NOMO-1 (cell line): ENCODE data around the gene ZBTB47.

Source experiments
- DNase-seq, 2 experiments: peaks; one replicate each; lab custom pipeline; 2025; ENCODE audit not compliant: unreplicated experiment in 2 of 2; lab: John Stamatoyannopoulos, UW

The ZBTB47 gene

DNA sequence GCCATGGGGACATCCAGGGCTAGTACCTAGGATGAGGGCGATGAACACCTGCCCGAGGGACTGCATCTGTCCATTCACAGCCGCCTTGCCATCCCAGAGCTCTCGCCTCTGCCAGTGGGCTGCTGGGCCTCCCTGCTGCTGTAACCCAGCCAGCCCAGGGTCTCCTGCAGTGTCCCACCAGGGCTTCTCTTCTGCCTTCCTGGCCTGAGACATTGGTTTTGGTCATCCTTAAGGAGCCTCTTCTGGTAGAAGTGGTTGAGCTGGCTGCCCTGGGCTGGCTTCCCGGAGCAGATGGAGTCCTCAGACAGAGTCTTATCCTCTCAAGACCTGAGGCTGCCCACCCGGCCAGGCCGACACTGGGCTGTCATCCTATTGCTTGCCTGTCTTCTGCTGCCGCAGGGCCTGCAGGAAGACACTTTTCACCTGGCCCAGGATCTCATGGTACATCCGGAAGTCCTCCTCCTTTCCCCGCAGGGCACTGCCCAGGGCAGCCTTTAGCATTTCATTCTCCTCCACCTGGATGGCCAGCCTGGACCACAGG lies 55.2 kb downstream of the ZBTB47 start:
- DNase-seq: no peak

GRCh38 chr3:42709621-42710020 lies 56.1 kb downstream of the ZBTB47 start:
- DNase-seq: no peak

GRCh38 chr3:42710323-42711021 lies 57.0 kb downstream of the ZBTB47 start:
- DNase-seq: no peak

DNA sequence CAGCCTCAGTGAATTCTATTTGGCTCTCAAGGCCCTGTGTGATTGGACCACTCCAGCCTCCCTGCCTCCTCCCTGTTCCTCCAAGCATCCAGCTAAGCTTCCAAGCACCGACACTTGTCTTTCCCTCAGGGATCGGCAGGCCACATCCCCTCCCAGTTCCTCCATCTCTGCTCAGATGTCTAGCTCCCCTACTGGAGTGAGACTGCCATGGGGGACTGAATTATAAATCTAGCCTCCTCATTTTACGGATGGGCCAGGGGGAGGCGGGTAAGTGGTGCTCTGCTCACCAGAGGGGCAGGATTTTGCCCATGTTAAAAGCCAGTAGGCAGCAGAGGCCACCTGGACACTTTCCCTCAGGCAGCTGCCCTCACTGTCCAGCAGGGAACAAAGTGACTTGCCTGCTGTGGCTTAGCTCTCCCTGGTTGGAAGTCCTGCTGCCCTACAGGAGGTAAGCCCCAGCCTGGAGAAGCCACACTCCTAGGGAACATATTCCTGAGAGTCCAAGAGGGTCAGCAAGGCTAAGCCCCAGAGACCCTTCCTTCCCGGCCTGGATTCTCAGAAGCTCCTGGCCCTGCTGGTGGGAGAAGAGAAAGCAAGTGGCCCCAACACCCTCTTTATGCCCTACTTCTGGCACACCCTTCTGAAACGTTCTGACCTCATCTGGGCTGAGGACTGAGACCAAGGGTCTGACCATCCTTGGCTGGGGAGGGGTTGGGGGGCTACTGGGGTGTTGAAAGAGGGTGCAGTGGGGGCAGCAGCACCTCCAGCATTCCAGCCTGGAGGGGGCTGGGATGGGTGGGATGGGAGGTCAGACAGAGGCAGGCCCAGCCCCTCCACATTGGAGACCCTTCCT lies 58.2 kb downstream of the ZBTB47 start:
- DNase-seq: no peak

DNA sequence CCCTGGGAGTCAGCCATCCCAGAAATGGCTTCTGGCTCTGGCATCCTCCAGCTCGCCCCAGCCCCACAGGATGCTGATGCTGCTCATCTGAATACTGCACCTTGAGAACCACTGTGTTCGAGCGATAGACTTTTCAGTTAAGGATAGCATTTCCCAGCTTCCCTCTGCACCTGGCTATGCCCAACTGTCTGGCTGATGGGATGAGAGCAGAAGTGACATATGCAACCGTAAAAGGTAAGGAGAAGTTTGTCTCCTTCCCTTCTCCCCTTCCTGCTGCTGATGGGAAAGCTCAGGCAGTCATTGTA lies 58.8 kb downstream of the ZBTB47 start:
- DNase-seq: no peak

DNA sequence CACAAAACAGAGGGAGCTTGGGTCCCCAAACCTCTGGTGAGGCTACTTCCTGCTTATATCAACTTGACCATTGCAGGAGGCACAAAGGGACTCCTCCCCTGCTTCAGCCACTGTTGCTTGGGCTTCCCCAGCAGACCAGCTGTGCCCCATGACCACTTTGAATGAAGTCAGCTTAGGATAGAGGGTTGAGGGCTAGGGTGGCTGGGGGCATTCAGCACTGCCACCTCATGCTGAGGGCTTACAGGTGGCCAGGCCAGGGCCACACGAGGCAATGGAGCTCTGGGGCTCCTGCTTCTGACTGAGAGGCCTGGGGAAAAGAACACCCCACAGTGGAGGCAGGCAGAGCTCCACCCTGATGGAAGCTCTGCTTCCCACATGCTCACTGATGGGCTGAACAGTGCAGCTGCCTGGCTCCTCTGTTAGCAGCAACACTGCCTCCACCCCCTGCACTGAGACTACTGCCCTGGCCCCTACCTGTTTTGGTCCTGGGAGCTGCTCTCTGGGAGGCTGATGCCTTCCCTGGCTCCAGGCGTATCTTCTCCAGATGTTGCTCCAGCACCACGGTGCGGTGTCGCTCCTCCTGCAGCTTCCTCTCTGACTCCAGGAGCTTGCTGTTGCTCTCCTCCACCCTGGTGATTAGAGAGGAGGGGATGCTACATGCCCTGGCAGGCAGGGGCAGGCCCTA lies 59.3 kb downstream of the ZBTB47 start:
- DNase-seq: no peak

DNA sequence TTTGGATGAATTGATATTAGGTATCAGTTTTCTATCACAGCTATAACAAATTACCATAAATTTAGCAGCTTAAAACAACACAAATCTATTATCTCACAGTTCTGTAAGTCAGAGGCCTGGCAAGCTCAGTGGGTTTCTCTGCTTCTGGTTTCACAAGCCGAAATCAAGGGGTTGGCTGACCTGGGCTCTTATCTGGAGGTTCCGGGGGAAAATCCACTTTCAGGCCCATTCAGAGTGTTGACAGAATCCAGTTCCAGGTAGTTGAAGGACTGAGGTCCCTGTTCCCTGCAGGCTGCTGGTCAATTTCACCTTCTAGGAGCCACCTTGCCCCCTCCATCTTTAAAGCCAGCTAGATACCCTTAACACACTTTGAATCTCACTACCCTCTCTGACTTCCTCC lies 60.2 kb downstream of the ZBTB47 start:
- no peak for DNase-seq

GRCh38 chr3:42714171-42714852 lies 60.8 kb downstream of the ZBTB47 start:
- no peak for DNase-seq
